IMR-90 (cell line): ENCODE results near the gene ABCA2. TPM values are rescaled to one million over a fixed set of nuclear protein-coding genes. Genes with fewer than 3 reads are reported as not detected.

Experiments
- ATAC-seq: fragments of 200-7000 bp; cut with Tn5 transposase; 2 replicates; pipeline ENCODE4 v1.9.1; 2020; ENCODE audit warnings: low read depth, mild to moderate bottlenecking, moderate library complexity
- BruUV-seq: library from RNA; stranded (reverse); fragments of 400-500 nt; replicated peaks from 2 replicates; lab custom pipeline; 2021; lab: Mats Ljungman, UMichigan
- CTCF ChIA-PET: fragments of 300-600 bp; formaldehyde crosslinking; extraction: SDS; loops from one replicate; lab custom pipeline; 2021; ENCODE audit warnings: antibody characterized with exemption; lab: Yijun Ruan, JAX
- POLR2A ChIA-PET: fragments of 300-600 bp; sonication (Branson Sonifier 250); formaldehyde crosslinking; loops from one replicate; lab custom pipeline; 2022; ENCODE audit warnings: antibody characterized with exemption; ENCODE audit not compliant: unreplicated experiment; lab: Charles Lee
- DNase-seq: peaks from one replicate; pipeline ENCODE4 v3.0.0; 2013
- H2AFZ ChIP-seq: replicated peaks from 2 replicates; pipeline ENCODE3; 2013; ENCODE audit warnings: low read length, mild to moderate bottlenecking; ENCODE audit not compliant: poor library complexity
- H2AK5ac ChIP-seq: 2 replicates; pipeline ENCODE4 v1.6.1; 2013; ENCODE audit warnings: low read depth, low read length, inconsistent platforms
- H2AK9ac ChIP-seq: replicated peaks from 2 replicates; pipeline ENCODE3; 2013; ENCODE audit warnings: mild to moderate bottlenecking, low read depth, low read length, moderate library complexity; ENCODE audit not compliant: poor library complexity
- H2BK120ac ChIP-seq: 2 replicates; pipeline ENCODE4 v1.6.1; 2013; ENCODE audit warnings: low read depth, low read length, inconsistent platforms
- H2BK15ac ChIP-seq: 3 replicates; pipeline ENCODE4 v1.6.1; 2013; ENCODE audit warnings: low read depth, low read length, inconsistent platforms
- H2BK20ac ChIP-seq: 2 replicates; pipeline ENCODE4 v1.6.1; 2013; ENCODE audit warnings: low read depth, mild to moderate bottlenecking, inconsistent platforms, low read length, moderate library complexity
- H2BK5ac ChIP-seq: 2 replicates; pipeline ENCODE4 v1.6.1; 2013; ENCODE audit warnings: mild to moderate bottlenecking, low read depth, low read length, inconsistent platforms; ENCODE audit not compliant: poor library complexity, severe bottlenecking
- H3K14ac ChIP-seq: replicated peaks from 2 replicates; pipeline ENCODE4 v1.6.1; 2013; ENCODE audit warnings: low read depth, low read length, inconsistent platforms
- H3K18ac ChIP-seq: 2 replicates; pipeline ENCODE4 v1.6.1; 2013; ENCODE audit warnings: low read depth, low read length, control low read depth
- H3K23ac ChIP-seq: 2 replicates; pipeline ENCODE4 v1.6.1; 2013; ENCODE audit warnings: low read depth, low read length, inconsistent platforms
- H3K27ac ChIP-seq: 2 replicates; pipeline ENCODE4 v1.5.1; 2013; ENCODE audit warnings: mild to moderate bottlenecking, control low read depth, low read length; ENCODE audit not compliant: insufficient read depth
- H3K27me3 ChIP-seq: 2 replicates; pipeline ENCODE4 v1.6.1; 2013; ENCODE audit warnings: low read length; ENCODE audit not compliant: control insufficient read depth, insufficient read depth
- H3K36me3 ChIP-seq: 2 replicates; pipeline ENCODE4 v1.6.1; 2013; ENCODE audit warnings: low read length, mixed read lengths; ENCODE audit not compliant: control insufficient read depth, insufficient read depth
- H3K4ac ChIP-seq: 2 replicates; pipeline ENCODE4 v1.6.1; 2013; ENCODE audit warnings: low read depth, low read length, inconsistent platforms
- H3K4me1 ChIP-seq: 2 replicates; pipeline ENCODE4 v1.6.1; 2013; ENCODE audit warnings: low read length, mixed read lengths; ENCODE audit not compliant: control insufficient read depth, insufficient read depth
- H3K4me2 ChIP-seq: 2 replicates; pipeline ENCODE4 v1.6.1; 2013; ENCODE audit warnings: low read depth, mild to moderate bottlenecking, control low read depth, low read length, moderate library complexity
- H3K4me3 ChIP-seq: 2 replicates; pipeline ENCODE4 v1.5.1; 2013; ENCODE audit warnings: low read depth, mild to moderate bottlenecking, control low read depth, low read length, moderate library complexity; ENCODE audit not compliant: insufficient read depth
- H3K56ac ChIP-seq: 2 replicates; pipeline ENCODE4 v1.6.1; 2013; ENCODE audit warnings: low read length, inconsistent platforms; ENCODE audit not compliant: insufficient read depth; ENCODE audit errors: extremely low read depth
- H3K79me1 ChIP-seq, 2 experiments: 2 replicates each; pipeline ENCODE4 v1.6.1; 2013; ENCODE audit warnings: low read length in 2 of 2, inconsistent platforms in 1 of 2, low read depth in 1 of 2
- H3K9ac ChIP-seq: 2 replicates; pipeline ENCODE4 v1.6.1; 2013; ENCODE audit warnings: low read depth, low read length, control low read depth
- H3K9me1 ChIP-seq: 2 replicates; pipeline ENCODE4 v1.6.1; 2013; ENCODE audit warnings: low read length, inconsistent platforms; ENCODE audit not compliant: insufficient read depth
- H3K9me3 ChIP-seq: 2 replicates; pipeline ENCODE4 v1.6.1; 2013; ENCODE audit warnings: low read length; ENCODE audit not compliant: control insufficient read depth, insufficient read depth
- H4K20me1 ChIP-seq: 2 replicates; pipeline ENCODE4 v1.6.1; 2013; ENCODE audit warnings: low read length, inconsistent platforms; ENCODE audit not compliant: insufficient read depth
- H4K5ac ChIP-seq: 2 replicates; pipeline ENCODE4 v1.6.1; 2013; ENCODE audit warnings: mild to moderate bottlenecking, low read depth, low read length, control low read depth
- H4K8ac ChIP-seq, 2 experiments: 2 replicates each; pipeline ENCODE4 v1.6.1; 2013; ENCODE audit warnings: low read depth in 2 of 2, low read length in 2 of 2, control low read depth in 1 of 2, inconsistent platforms in 1 of 2
- H4K91ac ChIP-seq: 2 replicates; pipeline ENCODE4 v1.6.1; 2013; ENCODE audit warnings: low read depth, low read length, inconsistent platforms; ENCODE audit not compliant: insufficient read depth
- BHLHE40 ChIP-seq: fragments of 150-350 bp; IDR thresholded peaks from 2 replicates; pipeline ENCODE4 v1.6.1; 2016; ENCODE audit warnings: mild to moderate bottlenecking, low read depth, low read length
- FOS ChIP-seq: fragments of 150-350 bp; IDR thresholded peaks from 2 replicates; pipeline ENCODE4 v1.6.1; 2016; ENCODE audit warnings: low read depth, low read length
- MAFK ChIP-seq: IDR thresholded peaks from 2 replicates; pipeline ENCODE4 v1.6.1; 2012; ENCODE audit warnings: low read depth, low read length, improper control_type of control experiment
- POLR2A ChIP-seq: IDR thresholded peaks from 2 replicates; pipeline ENCODE4 v1.6.1; 2012; ENCODE audit warnings: mild to moderate bottlenecking, low read depth, low read length
- RFX5 ChIP-seq: IDR thresholded peaks from 2 replicates; pipeline ENCODE4 v1.8.0; 2012; ENCODE audit warnings: low read depth, mild to moderate bottlenecking, low read length, moderate library complexity
- WGBS, 2 experiments: methylation state at CpG; one replicate each; pipeline versions ENCODE4 v1.1.5 to v1.1.7; 2013; ENCODE audit warnings: missing lambda C conversion rate in 2 of 2; ENCODE audit not compliant: insufficient read length in 1 of 2; ENCODE audit errors: extremely low coverage in 2 of 2; 5-methylcytosine and 5-hydroxymethylcytosine counted together
- dilution Hi-C: fragments of 300-500 bp; cut with HindIII; formaldehyde crosslinking; loops from one replicate; pipeline ENCODE4 v1.14.3; 2018; ENCODE audit warnings: low sequenced_read_pairs; ENCODE audit not compliant: unreplicated experiment
- in situ Hi-C: fragments of 300-500 bp; cut with MboI; formaldehyde crosslinking; loops from 3 replicates; pipeline ENCODE4 v1.14.3; 2019; ENCODE audit warnings: low sequenced_read_pairs, inconsistent platforms, mixed read lengths
- intact Hi-C: fragments of 100-400 bp; cut with micrococcal nuclease; formaldehyde crosslinking; loops from 2 replicates; pipeline ENCODE4 v1.10.0; 2022
- polyA plus RNA-seq, 3 experiments: library from polyadenylated mRNA; depleted of rRNA; stranded (reverse); fragments of >200 nt; gene quantifications; 2 replicates each; pipeline ENCODE4 v1.2.3, GENCODE V29; 2012; ENCODE audit warnings: low replicate concordance in 1 of 3
- total RNA-seq: library from RNA; depleted of rRNA; stranded (reverse); fragments of >200 nt; gene quantifications from 2 replicates; pipeline ENCODE4 v1.2.3, GENCODE V29; 2012; rRNA removed

ABCA2 gene
- total and polyA plus RNA-seq, 2 of the 4 experiments (the other 2 are of a cell fraction): 3.8 to 46.0 TPM

DNA sequence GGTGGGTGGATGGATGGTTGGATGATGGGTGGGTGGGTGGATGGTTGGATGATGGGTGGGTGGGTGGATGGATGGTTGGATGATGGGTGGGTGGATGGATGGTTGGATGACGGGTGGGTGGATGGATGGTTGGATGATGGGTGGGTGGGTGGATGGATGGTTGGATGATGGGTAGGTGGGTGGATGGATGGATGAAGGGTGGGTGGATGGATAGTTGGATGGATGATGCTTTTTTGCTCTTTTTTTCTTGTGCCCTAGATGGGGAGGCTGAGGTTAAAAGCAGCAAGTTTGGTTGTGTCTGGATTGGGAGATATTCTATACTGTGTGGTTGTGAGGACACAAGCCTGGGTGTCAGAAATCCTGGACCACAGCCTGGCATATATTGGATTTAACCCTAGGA lies 70.6 kb downstream of the ABCA2 start:
- CTCF ChIA-PET: no interaction called here
- Histone ChIP-seq H3K14ac (no peak overlapping the region), H3K23ac (no peak overlapping the region), H3K9ac (no peak overlapping the region), H3K56ac (no peak overlapping the region), H3K4me3 (no peak overlapping the region), H3K4ac (no peak overlapping the region), H2AK5ac (no peak overlapping the region), H3K9me1 (no peaks in the 10 kb centered on the region), H2BK15ac (no peak overlapping the region), H4K5ac (no peak overlapping the region), H2AK9ac (no peak overlapping the region), H2BK5ac (no peak overlapping the region), H3K36me3 (no peaks in the 10 kb centered on the region), H3K9me3 (peaks cover 3% of the 10 kb centered on the region), H2AFZ (no peak overlapping the region), H4K8ac (no peak overlapping the region), H3K18ac (no peak overlapping the region), H3K4me2 (no peak overlapping the region), H2BK20ac (no peak overlapping the region), H3K27ac (no peak overlapping the region), H3K79me1 (no peaks in the 10 kb centered on the region), H4K91ac (no peak overlapping the region), H2BK120ac (no peak overlapping the region), H3K27me3 (peaks cover 26% of the 10 kb centered on the region), H4K20me1 (no peaks in the 10 kb centered on the region), H3K4me1 (no peaks in the 10 kb centered on the region)
- no peak for TF ChIP-seq MAFK
- TF ChIP-seq BHLHE40: no peak
- TF ChIP-seq RFX5: no peak
- no peak for TF ChIP-seq POLR2A
- TF ChIP-seq FOS: no peak
- dilution Hi-C loops (no loop called here), intact Hi-C loops (no loop called here), in situ Hi-C loops (no loop called here)
- BruUV-seq: no TSS peak
- 90% methylated on average over 1 of the region's 1 CpG; no CpG with 5 or more reads in 1 of the 2 experiments for WGBS, 2 experiments
- no peak for ATAC-seq
- POLR2A ChIA-PET: no interaction called here
- DNase-seq: no peak

Other genes starting within 250 kb of the ABCA2 start
Only the 30 nearest of the 38 such genes appear.
- 0.18 and 0.28 TPM in 2 replicates for gene AJM1, start 185.8 kb downstream of the ABCA2 start, total RNA-seq
- 1.5 and 1.9 TPM in 2 replicates for gene AJM1, start 185.8 kb downstream of the ABCA2 start, polyA plus RNA-seq (2012; rRNA removed)
- gene PHPT1, start 178.8 kb downstream of the ABCA2 start, total RNA-seq: 70.3 and 79.8 TPM in 2 replicates
- gene PHPT1, start 178.8 kb downstream of the ABCA2 start, polyA plus RNA-seq (2012; rRNA removed): 214 and 338 TPM in 2 replicates
- 0.18 and 0.28 TPM in 2 replicates for gene MAMDC4, start 175.9 kb downstream of the ABCA2 start, total RNA-seq
- 3.5 and 5.0 TPM in 2 replicates for gene MAMDC4, start 175.9 kb downstream of the ABCA2 start, polyA plus RNA-seq (2012; rRNA removed)
- gene EDF1, start 161.9 kb downstream of the ABCA2 start, total RNA-seq: 279 and 538 TPM in 2 replicates
- 701 and 703 TPM in 2 replicates for gene EDF1, start 161.9 kb downstream of the ABCA2 start, polyA plus RNA-seq (2012; rRNA removed)
- 5.8 and 6.6 TPM in 2 replicates for gene TRAF2, start 141.7 kb downstream of the ABCA2 start, total RNA-seq
- gene TRAF2, start 141.7 kb downstream of the ABCA2 start, polyA plus RNA-seq (2012; rRNA removed): 12.0 and 12.9 TPM in 2 replicates
- 65.1 and 72.2 TPM in 2 replicates for gene FBXW5, start 83.5 kb downstream of the ABCA2 start, total RNA-seq
- 80.2 and 95.4 TPM in 2 replicates for gene FBXW5, start 83.5 kb downstream of the ABCA2 start, polyA plus RNA-seq (2012; rRNA removed)
- gene C8G, start 83.0 kb downstream of the ABCA2 start, total RNA-seq: not detected in 2 replicates
- 0.37 and 0.80 TPM in 2 replicates for gene C8G, start 83.0 kb downstream of the ABCA2 start, polyA plus RNA-seq (2012; rRNA removed)
- not detected in 2 replicates for gene LCN12, start 76.0 kb downstream of the ABCA2 start, total RNA-seq
- gene LCN12, start 76.0 kb downstream of the ABCA2 start, polyA plus RNA-seq (2012; rRNA removed): 0.12 TPM in 1 of 2 replicates, not detected in the other
- not detected in 2 replicates for gene PTGDS, start 50.7 kb downstream of the ABCA2 start, total RNA-seq
- gene PTGDS, start 50.7 kb downstream of the ABCA2 start, polyA plus RNA-seq (2012; rRNA removed): 0.87 and 1.2 TPM in 2 replicates
- not detected in 2 replicates for gene LCNL1, start 45.2 kb downstream of the ABCA2 start, total RNA-seq
- 0.13 and 0.15 TPM in 2 replicates for gene LCNL1, start 45.2 kb downstream of the ABCA2 start, polyA plus RNA-seq (2012; rRNA removed)
- gene PAXX, start 35.8 kb downstream of the ABCA2 start, total RNA-seq: 4.4 and 5.7 TPM in 2 replicates
- gene PAXX, start 35.8 kb downstream of the ABCA2 start, polyA plus RNA-seq (2012; rRNA removed): 24.6 and 30.2 TPM in 2 replicates
- gene CLIC3, start 31.7 kb downstream of the ABCA2 start, total RNA-seq: 0.18 and 0.28 TPM in 2 replicates
- 1.7 and 2.1 TPM in 2 replicates for gene CLIC3, start 31.7 kb downstream of the ABCA2 start, polyA plus RNA-seq (2012; rRNA removed)
- not detected in 2 replicates for gene FUT7, start 3.9 kb upstream of the ABCA2 start, total RNA-seq
- gene FUT7, start 3.9 kb upstream of the ABCA2 start, polyA plus RNA-seq (2012; rRNA removed): not detected in 2 replicates
- gene NPDC1, start 17.9 kb upstream of the ABCA2 start, total RNA-seq: 2.7 and 2.8 TPM in 2 replicates
- 58.1 and 74.0 TPM in 2 replicates for gene NPDC1, start 17.9 kb upstream of the ABCA2 start, polyA plus RNA-seq (2012; rRNA removed)
- not detected in 2 replicates for gene ENTPD2, start 25.8 kb upstream of the ABCA2 start, total RNA-seq
- not detected in 2 replicates for gene ENTPD2, start 25.8 kb upstream of the ABCA2 start, polyA plus RNA-seq (2012; rRNA removed)
- 3.3 and 3.4 TPM in 2 replicates for gene SAPCD2, start 42.3 kb upstream of the ABCA2 start, total RNA-seq
- gene SAPCD2, start 42.3 kb upstream of the ABCA2 start, polyA plus RNA-seq (2012; rRNA removed): 4.9 and 6.4 TPM in 2 replicates
- 2.3 and 2.5 TPM in 2 replicates for gene UAP1L1, start 49.3 kb upstream of the ABCA2 start, total RNA-seq
- gene UAP1L1, start 49.3 kb upstream of the ABCA2 start, polyA plus RNA-seq (2012; rRNA removed): 8.7 and 9.8 TPM in 2 replicates
- gene MAN1B1, start 58.7 kb upstream of the ABCA2 start, total RNA-seq: 25.0 and 28.7 TPM in 2 replicates
- gene MAN1B1, start 58.7 kb upstream of the ABCA2 start, polyA plus RNA-seq (2012; rRNA removed): 49.8 and 55.1 TPM in 2 replicates
- gene DPP7, start 86.5 kb upstream of the ABCA2 start, total RNA-seq: 14.2 and 14.9 TPM in 2 replicates
- 76.4 and 88.2 TPM in 2 replicates for gene DPP7, start 86.5 kb upstream of the ABCA2 start, polyA plus RNA-seq (2012; rRNA removed)
- not detected in 2 replicates for gene GRIN1, start 110.9 kb upstream of the ABCA2 start, total RNA-seq
- 0.04 and 0.09 TPM in 2 replicates for gene GRIN1, start 110.9 kb upstream of the ABCA2 start, polyA plus RNA-seq (2012; rRNA removed)
- not detected in 2 replicates for gene LRRC26, start 141.8 kb upstream of the ABCA2 start, total RNA-seq
- not detected in 2 replicates for gene LRRC26, start 141.8 kb upstream of the ABCA2 start, polyA plus RNA-seq (2012; rRNA removed)
- not detected in 2 replicates for gene TMEM210, start 143.8 kb upstream of the ABCA2 start, total RNA-seq
- gene TMEM210, start 143.8 kb upstream of the ABCA2 start, polyA plus RNA-seq (2012; rRNA removed): not detected in 2 replicates
- gene ANAPC2, start 160.3 kb upstream of the ABCA2 start, total RNA-seq: 9.3 and 9.4 TPM in 2 replicates
- 29.5 and 34.3 TPM in 2 replicates for gene ANAPC2, start 160.3 kb upstream of the ABCA2 start, polyA plus RNA-seq (2012; rRNA removed)
- 55.7 and 63.9 TPM in 2 replicates for gene SSNA1, start 160.4 kb upstream of the ABCA2 start, total RNA-seq
- gene SSNA1, start 160.4 kb upstream of the ABCA2 start, polyA plus RNA-seq (2012; rRNA removed): 86.7 and 107 TPM in 2 replicates
- 1.7 and 1.8 TPM in 2 replicates for gene TPRN, start 172.5 kb upstream of the ABCA2 start, total RNA-seq
- gene TPRN, start 172.5 kb upstream of the ABCA2 start, polyA plus RNA-seq (2012; rRNA removed): 5.3 and 7.1 TPM in 2 replicates
- gene TMEM203, start 177.4 kb upstream of the ABCA2 start, total RNA-seq: 18.8 and 20.8 TPM in 2 replicates
- gene TMEM203, start 177.4 kb upstream of the ABCA2 start, polyA plus RNA-seq (2012; rRNA removed): 39.1 and 40.6 TPM in 2 replicates
- gene NDOR1, start 177.5 kb upstream of the ABCA2 start, total RNA-seq: 0.90 and 1.1 TPM in 2 replicates
- 10.6 and 14.0 TPM in 2 replicates for gene NDOR1, start 177.5 kb upstream of the ABCA2 start, polyA plus RNA-seq (2012; rRNA removed)
- not detected in 2 replicates for gene RNF208, start 194.0 kb upstream of the ABCA2 start, total RNA-seq
- 1.2 and 1.6 TPM in 2 replicates for gene RNF208, start 194.0 kb upstream of the ABCA2 start, polyA plus RNA-seq (2012; rRNA removed)
- 0.18 TPM in 1 of 2 replicates, not detected in the other for gene CYSRT1, start 196.9 kb upstream of the ABCA2 start, total RNA-seq
- gene CYSRT1, start 196.9 kb upstream of the ABCA2 start, polyA plus RNA-seq (2012; rRNA removed): 0.84 and 0.93 TPM in 2 replicates
- gene RNF224, start 199.3 kb upstream of the ABCA2 start, total RNA-seq: not detected in 2 replicates
- not detected in 2 replicates for gene RNF224, start 199.3 kb upstream of the ABCA2 start, polyA plus RNA-seq (2012; rRNA removed)